ENCODE measurements around the gene BRF1.
"Not testable (repeated sequence)": the region's sequence is repeated elsewhere in the genome, so short reads cannot be mapped to it uniquely, and the experiment has no call there.

BRF1 gene

DNA sequence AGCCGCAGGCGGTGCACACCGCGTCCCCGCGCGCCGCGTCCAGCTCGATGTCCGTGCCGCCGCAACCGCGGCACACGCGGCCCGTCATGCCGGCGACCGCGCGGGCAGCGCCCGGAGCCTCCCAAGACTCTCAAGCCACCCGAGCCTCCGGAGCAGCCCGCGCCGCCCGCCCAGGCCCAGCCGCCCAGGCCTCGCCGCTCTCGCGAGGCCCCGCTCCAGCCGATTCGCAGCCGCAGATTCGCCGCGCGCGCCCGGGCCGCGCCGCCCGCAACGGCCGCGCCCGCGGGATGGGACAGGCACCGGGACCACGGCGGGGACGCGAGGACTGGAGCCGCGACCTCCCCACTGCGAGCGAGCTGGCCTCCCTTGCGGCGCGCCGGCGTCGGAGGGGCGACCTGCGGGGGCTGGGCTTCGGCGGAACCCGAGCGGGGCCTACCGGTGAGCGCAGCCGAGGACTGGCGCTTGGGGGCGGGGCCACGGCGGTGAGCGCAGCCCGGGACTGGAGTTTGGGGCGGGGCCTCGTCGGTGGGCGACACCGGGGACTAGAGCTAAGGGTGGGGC is at the start of gene BRF1:
TSS of gene BRF1 (minus strand) at position 460 of the 561 bp plus-strand sequence. CDS start at position 88, 372 bp downstream.
- DNase-seq (ENCODE audit: low spot score) = peak; percentile 97

- DNase-seq (ENCODE audit: low spot score) = no peak
Measured at GRCh38 chr14:105349992-105350391, 49.2 kb upstream of the BRF1 start.

DNA sequence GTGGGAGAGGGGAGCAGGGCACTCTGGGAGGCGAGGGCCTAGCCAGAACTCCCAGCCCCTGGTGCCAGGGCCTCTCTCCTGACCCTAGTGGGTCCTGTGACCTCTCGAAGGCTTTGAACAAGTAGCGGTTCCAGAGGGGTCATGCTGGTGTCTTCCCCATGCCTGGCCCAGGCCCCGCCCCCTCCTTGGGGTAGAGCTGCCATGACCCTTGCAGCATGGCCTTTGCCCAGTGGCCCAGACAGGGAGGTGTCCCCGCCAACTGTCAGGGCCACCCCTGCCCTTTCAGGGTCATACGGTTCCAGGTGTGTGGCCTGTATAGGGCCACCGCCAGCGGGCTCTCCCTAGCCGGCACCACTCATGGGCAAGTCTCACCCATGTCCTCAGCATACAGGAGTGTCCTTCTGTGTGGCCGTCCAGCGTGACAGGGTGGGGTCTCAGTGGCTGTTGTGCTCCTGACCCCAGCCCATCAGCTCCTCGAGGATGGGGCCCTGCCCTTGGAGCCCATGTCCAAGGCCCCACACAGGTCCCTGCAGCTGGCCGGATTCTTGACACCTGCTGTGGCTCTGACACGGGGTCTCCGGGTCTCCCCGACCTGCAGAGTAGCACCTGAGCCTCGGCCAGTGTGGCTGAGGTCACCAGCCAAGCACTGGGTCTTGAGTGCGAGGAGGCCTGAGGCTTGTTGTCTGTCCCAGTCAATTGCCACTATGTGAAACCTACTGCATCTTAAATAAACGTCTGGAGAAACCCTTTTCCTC is 48.3 kb upstream of the BRF1 start:
- no peak for DNase-seq (ENCODE audit: low spot score)

GRCh38 chr14:105348169-105348944 is 47.6 kb upstream of the BRF1 start:
- no peak for DNase-seq (ENCODE audit: low spot score)

GRCh38 chr14:105347587-105347968 is 46.8 kb upstream of the BRF1 start:
- no peak for DNase-seq (ENCODE audit: low spot score)

DNA sequence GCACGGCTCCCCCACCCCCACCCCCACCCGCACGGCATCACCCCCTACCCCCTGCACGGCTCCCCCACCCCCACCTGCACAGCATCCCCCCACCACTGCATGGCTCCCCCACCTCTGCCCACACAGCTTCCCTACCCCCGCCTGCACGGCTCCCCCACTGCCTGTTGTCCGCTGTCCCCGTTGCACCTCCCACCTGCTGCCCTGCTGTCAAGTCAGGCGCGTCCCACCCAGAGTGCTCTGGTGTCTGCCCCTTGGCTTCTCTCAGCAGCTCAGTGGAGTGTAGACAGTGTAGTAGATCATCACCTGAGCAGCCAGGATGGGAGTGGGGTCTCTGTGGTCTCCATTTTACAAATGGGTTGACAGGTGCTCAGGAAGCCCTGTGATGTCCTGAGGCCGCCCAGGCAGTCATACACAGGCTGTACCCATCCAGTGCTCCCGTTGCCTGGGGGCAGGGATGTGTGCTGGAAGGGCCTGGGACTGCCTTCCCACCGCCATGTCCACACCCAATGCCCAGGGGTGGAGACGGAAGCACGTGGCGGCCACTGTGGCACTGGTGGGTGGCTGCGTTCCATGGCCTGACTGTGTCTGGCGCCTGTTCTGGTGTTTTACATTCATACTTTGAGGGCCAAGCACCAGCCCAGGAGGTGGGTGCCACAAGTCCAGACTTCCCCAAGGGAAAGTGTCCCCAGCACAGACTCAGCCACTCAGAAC is 46.2 kb upstream of the BRF1 start:
- DNase-seq (ENCODE audit: low spot score) = no peak

DNA sequence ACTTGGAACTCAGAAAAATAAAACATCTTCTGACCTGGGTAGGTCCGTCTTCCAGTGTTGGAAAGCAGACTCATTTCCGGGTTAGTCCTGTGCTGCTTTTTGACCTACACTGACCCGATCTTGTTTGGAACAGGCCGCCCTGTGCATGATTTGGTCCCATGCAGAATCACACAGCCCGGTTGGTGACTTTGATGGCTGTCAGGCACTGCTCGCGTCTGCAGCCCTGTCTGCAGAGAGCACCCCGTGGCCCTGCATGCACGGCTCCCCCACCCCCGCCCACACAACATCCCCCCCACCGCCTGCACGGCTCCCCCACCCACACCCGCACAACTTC is 45.4 kb upstream of the BRF1 start:
- DNase-seq (ENCODE audit: low spot score) = no peak

- DNase-seq (ENCODE audit: low spot score) = no peak
Measured at GRCh38 chr14:105343194-105343593, 42.4 kb upstream of the BRF1 start.

DNA sequence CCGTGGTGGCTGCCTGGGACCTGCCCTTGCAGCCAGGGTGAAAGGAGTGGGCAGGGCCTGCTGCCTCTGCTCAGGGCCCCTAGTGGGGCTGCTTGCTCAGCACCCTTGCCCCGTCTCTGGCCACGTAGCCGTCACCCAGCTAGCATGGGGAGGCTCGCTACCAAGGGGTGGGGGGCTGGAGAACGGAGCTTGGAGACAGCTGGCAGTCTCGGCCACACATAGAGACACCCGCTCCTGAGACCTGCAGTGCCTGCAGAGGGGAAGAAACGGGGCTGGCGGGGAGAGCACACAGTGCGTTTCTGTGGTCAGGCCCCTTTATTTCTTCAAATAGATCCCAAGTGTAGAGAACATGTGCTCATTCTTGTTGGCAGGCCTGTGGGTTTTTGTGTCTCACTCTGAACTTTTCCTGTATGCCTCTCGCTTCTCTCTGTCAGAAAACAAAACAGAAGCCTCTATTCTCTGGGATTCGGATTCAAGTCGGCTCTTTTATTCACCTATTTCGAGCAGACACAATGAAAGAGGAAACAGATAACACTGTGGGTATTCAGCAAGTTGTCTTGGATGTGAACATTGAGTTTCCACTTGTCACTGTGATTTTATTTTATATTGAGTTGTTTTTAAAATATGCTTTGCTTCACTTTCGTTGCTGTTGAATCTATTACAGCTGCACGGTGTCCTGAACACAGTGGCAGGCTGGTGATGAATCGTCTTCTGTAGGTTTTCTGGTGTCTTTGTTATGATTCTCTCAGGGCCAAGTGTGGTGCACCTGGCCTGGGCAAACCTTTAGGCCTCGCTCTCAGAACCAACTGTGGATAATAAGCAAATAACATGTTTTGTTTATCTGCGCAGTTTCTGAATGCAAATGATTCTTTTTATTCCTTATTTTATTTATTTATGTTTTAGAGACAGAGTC is 40.3 kb upstream of the BRF1 start:
- no peak for DNase-seq (ENCODE audit: low spot score)

DNA sequence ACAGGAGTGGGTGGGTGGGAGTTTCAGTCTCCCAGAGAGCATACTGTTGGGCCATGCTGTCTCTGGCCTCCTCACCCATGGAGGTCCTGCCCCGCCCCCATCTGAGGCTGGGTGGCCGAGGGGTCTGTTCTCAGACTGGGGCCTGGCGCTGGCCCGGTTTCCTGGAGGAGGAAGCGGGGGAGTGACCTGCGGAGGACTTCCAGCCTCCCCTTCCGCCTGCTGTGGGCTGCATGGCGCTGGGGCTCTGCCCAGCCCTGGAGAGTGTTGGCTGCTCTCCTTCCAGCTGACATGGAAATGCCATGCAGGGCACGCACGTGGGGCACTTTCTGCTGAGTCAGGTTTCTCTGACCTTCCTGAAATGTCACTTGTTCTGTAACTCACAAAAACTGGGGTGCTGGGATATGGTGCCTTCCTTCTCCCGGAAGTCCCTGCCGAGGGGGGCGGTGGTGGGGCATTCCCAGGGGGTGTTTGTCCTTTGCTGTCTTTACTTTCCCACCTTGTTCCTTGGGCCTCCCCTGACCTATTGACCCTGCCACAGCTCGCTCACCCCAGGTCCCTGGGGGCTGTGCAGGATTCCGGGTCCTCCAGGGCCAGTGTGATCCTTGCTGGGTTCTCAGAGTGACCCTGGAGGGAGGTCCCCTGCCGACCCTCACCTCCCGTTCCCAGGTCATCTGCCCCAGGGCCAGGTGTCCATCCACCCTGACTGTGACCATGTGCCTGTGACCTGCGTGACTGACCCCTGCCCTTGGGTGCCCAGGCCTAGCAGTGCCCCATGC is 37.4 kb upstream of the BRF1 start:
- no peak for DNase-seq (ENCODE audit: low spot score)

GRCh38 chr14:105337433-105337832 is 36.6 kb upstream of the BRF1 start:
- DNase-seq (ENCODE audit: low spot score) = no peak

DNA sequence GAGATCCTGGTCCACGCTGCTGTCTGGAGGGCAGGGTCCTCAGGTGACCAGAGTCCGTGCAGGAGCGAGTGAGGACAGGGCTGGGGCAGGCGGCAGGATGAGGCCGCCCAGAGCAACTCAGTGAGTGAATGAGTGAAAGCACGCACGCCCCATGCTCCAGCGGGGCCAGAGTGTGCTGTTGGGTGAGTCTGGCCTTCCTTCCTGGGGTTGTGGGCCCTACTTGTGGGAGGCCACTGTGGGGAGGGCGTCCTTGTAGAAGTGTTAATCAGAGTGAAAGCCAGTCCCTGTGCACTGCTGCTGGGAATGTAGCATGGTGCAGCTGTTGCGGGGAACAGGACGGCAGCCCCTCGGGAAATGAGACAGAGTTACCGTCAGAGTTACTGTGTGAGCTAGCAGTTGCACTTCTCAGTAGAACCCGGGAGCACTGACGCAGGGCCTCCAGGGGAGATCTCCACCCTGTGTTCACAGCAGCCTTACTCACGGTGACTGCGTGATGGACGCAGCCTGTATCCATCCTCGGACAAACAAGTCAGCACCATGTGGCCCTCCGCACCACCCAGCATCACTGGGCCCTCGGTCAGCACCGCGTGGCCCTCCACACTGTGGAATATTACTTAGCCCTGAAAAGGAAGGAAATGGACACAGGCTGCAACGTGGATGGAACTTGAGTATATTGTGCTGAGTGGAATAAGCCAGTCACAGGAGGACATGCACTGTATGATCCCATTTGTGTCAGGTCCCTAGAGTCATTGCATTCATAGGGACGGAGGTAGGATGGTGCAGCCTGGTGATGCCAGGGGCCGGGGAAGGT is 35.9 kb upstream of the BRF1 start:
- DNase-seq (ENCODE audit: low spot score) = no peak

GRCh38 chr14:105335735-105336476 is 35.1 kb upstream of the BRF1 start:
- DNase-seq (ENCODE audit: low spot score) = no peak

DNA sequence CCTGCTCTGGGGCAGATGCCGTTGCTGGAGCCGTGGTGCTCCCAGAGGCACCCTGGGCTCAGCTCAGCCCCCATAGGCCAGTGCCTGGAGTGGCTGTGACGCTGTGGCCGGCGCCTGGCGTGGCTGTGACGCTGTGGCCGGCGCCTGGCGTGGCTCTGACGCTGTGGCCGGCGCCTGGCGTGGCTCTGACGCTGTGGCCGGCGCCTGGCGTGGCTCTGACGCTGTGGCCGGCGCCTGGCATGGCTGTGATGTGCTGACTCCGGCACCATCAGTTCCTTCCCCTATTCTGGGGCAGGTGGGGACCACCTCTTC is 34.4 kb upstream of the BRF1 start:
- not testable (repeated sequence) for DNase-seq (ENCODE audit: low spot score)

DNA sequence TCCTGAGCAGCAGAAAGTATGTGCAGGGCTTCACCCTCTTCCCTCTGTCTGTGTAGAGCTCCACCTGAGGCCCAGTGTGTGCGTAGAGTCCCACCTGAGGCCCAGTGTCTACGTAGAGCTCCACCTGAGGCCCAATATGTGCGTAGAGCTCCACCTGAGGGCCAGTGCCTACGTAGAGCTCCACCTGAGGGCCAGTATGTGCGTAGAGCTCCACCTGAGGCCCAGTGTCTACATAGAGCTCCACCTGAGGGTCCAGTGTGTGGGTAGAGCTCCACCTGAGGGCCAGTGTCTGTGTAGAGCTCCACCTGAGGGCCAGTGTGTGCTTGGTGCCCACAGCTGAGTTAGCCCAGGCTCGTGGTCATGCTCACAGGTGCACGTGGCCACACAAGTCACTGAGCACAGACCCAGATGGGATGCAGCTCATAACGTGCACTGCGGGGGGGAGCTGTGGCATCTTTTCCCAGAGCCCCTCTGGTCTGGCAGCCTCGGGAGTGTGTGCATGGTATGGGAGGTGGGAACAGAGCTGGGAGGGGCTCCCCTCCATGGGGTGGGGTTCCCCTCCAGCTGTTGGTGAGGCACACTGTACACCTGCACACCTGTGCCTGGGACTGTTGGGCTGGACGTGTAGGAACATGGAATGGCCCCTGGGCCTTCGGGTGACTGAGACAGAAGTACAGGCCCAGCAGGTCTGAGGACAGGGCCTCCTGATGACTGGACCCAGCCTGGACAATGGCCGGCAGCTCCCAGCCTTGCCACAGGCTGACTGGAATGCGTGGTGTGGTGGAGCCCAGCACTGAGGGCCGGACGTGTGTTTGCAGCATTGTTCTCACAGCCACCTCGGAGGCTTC is 33.8 kb upstream of the BRF1 start:
- no peak for DNase-seq (ENCODE audit: low spot score)

DNA sequence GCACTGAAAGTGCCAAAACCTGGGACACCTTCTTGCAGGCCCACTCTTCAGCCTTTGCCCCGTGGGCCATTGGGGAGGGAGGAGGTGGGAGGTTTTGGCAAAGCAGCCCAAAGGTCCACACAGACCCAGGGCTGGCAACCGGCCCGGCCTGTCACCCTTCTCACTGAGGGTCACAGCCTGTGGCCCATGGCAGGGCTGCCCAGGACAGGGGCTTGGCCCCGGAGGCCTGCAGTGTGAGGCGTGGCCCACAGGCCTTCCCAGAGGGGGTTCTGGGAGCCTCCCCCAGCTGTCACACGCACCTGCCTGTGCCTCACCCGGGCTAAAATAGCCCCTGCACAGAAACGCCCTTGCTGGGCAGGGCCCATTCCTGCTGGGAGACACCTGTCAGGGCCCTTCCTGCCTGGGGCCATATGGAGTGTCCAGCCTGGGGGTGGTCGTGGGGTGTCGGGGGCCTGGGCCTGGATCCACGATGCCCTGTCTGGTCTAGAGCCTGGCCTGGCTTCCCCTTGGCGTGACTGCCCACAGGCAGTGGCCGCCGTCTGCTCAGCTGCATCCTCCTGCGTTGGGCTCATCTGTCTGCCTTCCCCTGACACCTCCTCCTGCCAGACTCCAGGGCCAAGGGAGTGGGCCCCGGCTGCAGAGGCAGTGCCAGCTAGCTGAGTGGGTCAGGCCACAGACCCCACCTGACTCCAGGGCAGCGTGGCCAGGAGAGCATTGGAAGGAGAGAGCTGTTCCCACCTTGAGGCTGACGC is 33.0 kb upstream of the BRF1 start:
- no peak for DNase-seq (ENCODE audit: low spot score)

- DNase-seq (ENCODE audit: low spot score) = peak; percentile 64
Measured at GRCh38 chr14:105333020-105333490, 32.3 kb upstream of the BRF1 start.
